HG02981 (cell line): ENCODE results near the gene SPINT2.
"Not testable (repeated sequence)": the region's sequence is repeated elsewhere in the genome, so short reads cannot be mapped to it uniquely, and the experiment has no call there.

Source experiments
- ATAC-seq: cut with Tn5 transposase; IDR thresholded peaks from one replicate; pipeline ENCODE4 v1.9.1; 2021; ENCODE audit warnings: mild to moderate bottlenecking, moderate library complexity; ENCODE audit not compliant: unreplicated experiment

SPINT2 gene, protein sequence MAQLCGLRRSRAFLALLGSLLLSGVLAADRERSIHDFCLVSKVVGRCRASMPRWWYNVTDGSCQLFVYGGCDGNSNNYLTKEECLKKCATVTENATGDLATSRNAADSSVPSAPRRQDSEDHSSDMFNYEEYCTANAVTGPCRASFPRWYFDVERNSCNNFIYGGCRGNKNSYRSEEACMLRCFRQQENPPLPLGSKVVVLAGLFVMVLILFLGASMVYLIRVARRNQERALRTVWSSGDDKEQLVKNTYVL

DNA sequence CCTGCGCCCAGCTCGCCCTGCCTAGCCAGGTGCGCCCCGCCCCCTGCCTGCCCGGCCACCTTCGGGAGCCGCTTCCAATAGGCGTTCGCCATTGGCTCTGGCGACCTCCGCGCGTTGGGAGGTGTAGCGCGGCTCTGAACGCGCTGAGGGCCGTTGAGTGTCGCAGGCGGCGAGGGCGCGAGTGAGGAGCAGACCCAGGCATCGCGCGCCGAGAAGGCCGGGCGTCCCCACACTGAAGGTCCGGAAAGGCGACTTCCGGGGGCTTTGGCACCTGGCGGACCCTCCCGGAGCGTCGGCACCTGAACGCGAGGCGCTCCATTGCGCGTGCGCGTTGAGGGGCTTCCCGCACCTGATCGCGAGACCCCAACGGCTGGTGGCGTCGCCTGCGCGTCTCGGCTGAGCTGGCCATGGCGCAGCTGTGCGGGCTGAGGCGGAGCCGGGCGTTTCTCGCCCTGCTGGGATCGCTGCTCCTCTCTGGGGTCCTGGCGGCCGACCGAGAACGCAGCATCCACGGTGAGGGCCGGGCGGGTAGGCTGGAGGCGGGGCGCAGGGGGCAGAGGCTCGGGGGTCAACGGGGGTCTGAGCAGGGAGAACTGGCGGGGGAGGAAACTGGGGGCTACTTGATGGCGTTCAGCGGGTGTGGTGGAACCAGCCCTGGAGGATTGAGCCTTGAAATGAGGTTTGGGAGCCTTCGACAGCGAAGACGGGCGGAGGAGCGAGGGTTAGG lies at the start of gene SPINT2:
SPINT2 (plus strand) TSS at position 88 of the 727 bp plus-strand sequence; CDS start at position 408, 320 bp downstream.
- ATAC-seq: no peak

DNA sequence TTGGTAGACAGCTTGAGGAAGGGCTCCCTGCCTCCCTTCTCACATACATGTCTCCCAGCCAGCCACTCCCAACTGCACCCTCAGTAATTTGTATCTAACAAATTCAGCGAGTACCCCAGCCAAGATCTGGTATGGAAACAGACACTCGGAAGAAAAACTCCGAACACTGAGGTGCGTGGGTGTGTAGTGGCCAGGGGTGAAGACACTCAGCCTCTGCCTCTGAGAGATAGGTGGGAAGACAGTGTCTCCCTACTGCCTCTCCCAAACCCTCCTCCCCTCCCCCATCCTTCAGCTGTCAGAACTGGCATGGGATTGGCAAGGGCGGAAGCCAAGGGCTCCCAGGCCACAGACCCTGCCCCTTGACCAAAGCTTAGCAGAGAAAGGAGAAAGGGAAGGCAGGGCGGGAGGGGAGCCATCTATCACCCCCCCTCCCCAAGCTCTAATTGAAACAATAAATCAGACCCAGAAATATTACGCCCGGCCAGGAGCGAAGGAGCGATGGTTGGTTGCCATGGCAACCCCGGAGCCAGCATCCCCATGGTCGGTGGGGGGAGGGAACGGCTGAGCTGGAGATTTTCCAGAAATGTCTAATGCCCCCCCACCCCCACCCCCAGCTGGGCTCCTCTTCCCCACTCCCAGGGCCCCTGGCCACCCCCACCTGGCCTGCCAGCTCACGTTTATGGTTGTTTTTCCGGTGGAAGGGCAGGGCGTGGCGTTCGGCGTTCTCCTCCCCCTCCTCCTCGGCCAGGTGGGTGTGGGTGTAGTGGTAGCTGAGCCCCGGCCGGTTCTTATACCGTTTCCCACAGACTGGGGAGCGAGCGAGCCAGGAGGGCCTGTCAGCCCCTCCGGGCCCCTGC lies 47.4 kb upstream of the SPINT2 start:
- no peak for ATAC-seq

GRCh38 chr19:38218204-38218603 lies 46.2 kb upstream of the SPINT2 start:
- ATAC-seq: no peak

- no peak for ATAC-seq
These were observed 45.2 kb upstream of the SPINT2 start for GRCh38 chr19:38219221-38219620.

- ATAC-seq: no peak
These were observed 43.0 kb upstream of the SPINT2 start for GRCh38 chr19:38221421-38221820.

DNA sequence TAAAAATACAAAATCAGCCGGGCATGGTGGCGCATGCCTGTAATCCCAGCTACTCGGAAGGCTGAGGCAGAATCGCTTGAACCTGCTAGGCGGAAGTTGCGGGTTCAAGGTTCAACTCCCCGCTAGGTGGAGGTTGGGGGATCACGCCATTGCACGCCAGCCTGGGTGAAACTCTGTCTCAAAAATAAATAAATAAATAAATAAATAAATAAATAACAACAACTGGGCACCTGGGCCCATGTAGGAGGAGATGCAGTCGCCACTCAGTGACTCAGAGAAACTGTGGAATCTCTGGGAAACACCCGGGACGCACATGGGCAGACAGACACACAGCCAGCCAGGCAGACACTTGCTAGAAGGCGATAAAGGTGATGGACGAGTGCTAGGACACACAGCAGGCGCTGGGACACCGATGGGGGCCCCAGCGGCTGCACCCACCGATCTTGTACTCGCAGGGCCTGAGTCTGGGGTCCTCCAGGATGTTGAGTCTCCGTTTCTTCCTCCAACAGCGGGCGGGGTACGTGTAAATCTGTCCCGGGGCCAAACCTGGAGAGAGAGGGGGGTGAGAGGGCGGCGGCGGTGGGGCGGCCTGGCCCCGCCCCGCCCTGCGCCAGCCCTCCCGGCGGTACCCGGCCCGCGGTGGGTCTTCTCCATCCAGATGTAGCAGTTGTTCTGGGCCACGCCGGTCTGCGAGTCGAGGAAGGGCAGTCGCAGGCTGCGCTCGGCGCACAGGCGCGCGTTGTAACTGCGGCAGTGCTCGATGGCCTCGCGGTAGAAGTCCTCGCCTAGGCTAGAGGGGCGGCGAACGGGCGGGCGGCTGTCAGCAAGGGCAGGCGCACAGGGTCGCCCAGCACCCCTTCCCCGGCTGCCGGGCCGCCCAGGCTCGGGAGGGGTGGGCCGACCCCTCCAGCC lies 42.2 kb upstream of the SPINT2 start:
- ATAC-seq: no peak

DNA sequence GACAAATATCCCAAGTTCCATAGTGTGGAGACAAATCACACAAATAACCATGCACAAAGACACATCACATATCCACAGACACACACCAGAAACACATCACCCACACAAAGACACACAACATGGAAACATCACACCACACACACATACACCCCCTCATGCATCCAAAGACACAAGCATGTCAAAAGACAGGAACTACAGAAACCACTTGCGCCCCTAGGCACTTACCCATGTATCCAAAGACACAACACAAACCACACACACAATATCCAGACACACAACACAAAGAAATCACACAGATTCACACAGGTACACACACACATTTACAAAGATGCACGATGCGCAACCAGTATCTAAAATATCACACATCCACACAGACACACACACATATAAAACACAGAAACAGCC lies 41.3 kb upstream of the SPINT2 start:
- ATAC-seq: no peak

DNA sequence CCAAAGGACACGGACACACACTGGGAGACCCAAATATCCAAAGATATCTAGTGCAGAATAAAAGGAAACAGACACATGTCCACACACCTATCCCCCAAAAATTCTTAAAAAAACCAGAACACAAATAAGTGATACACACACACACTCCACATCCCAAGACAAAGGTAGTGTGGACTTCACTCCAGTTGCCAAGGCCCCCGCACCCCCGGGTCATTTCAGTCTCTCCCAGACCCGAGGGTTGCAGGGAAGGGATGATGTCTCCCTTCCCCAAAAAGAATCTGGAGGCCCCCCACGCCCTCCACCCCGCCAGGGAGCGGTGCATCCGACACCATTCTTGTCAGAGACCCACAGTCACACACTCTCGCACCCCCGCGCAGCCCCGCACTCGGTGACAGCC lies 40.8 kb upstream of the SPINT2 start:
- no peak for ATAC-seq

DNA sequence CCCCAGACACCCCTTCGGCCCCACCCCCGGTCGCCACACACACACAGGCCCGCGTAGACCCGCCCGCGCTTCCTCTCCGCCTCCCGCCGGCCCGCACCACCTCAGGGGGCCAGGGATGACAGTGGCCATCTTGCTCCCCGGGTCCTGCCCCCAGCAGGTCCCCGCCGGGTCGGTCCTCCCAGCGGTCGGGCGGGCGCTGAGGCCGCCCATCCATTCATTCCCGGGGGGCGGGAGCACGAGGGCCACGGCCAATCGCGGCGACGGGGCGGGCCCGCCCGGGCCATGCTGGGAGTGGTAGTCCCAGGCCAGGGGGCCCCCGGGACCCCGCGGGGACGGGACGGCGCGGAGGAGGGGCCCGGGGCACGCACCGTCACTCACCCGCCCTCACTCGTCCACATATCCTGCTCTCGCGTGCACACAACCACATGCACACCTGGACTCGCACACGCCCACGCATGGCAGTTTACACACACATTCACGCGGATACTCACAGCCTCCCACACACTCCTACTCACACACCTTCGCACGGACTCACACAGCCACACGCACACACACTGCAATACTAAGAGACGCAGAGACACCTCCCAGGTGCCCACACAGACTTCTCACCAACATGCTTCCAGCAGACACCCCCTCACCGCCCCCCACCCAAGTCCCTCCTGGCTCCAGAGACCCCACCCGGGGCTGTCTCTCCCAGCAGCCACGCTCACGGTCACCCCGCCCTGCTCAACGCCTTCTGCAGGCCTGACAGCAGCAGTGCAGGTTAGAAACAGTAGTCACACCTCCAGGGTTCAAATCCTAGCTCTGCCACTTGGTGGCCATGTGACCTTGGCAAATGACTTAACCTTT lies 40.1 kb upstream of the SPINT2 start, which contains the start of gene DPF1:
DPF1 (minus strand) TSS at position 209 of the 849 bp plus-strand sequence; CDS start at position 129, 80 bp downstream.
- peak; percentile 78 for ATAC-seq

DNA sequence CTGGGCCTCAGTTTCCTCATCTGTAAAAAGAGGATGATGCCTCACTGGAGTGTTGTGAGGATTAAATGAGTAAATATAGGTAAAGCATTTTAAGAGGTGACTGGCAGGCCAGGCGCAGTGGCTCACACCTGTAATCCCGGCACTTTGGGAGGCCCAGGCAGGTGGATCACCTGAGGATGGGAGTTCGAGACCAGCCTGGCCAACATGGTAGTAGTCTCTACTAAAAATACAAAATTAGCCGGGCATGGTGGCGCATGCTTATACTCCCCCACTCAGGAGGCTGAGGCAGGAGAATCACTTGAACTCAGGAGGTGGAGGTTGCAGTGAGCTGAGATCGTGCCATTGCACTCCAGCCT lies 39.5 kb upstream of the SPINT2 start:
- ATAC-seq: not testable (repeated sequence)

- ATAC-seq: no peak
These were observed 36.9 kb upstream of the SPINT2 start for GRCh38 chr19:38227287-38228004.

DNA sequence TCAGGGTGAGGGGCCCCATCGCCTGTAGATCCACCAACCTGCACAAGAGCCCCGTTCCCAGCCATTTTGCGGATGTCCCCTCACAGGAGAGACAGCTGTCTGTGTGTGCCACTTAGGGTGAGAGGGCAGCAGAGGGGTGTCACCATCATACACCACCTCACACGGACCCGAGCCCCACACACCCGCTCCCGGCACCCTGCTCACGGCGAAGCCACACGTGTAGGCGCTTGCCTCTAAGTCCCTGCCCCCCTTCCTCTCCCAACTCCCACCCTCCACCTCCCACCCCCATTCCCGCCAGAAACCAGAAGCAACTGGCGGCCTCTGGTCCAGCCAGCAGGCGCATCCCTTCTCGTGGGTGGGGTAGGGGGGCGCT lies 36.4 kb upstream of the SPINT2 start:
- no peak for ATAC-seq

DNA sequence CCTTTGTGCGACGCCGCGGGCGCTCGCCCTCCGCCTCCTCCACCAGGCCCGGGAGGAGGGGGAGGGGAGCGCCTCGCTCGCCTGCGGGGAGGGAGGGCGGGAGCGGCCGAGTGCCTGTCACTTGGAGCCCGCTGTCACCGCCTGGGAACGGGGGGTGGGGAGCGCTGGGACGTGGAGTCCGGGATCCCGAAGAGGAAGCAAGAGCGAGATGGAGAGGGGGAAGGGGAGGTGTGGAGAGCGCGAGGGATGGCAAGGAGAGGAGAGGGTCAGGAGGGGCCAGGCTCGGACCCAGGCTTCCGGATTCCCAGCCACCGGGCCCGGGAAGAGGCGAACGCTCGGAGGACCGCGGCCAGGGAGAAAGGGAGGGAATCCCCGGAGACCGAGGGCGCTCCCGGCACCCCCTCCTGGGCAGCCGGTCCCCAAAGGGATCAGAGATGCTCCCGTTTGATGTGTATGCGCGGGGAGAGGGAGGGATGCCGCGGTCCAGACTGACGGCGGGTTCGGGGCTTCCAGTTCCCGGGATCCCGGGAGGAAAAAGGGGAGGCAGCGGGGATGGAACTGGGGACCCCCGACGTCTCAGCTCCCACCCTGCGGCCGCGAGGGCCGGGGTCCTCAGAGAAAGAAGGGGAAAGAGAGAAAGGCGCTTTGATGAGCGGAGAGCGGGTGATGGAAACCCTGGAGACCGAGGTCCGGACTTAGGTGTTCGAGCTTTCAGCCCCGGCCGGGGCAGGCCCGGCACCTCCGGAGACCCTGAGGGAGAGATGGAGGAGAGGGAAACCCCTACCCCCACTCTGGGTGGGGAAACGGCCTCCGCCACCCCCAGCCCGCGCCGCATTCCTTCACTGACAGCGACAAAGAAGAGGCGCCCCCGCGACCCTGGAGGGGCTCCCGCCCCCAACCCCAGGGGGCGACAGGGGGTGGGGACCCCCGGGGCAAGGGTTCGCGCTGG lies 35.6 kb upstream of the SPINT2 start:
- no peak for ATAC-seq

- peak; percentile 82 for ATAC-seq
These were observed 34.7 kb upstream of the SPINT2 start for GRCh38 chr19:38229585-38230073.

- ATAC-seq: not testable (repeated sequence)
These were observed 33.8 kb upstream of the SPINT2 start for GRCh38 chr19:38230506-38231133.

DNA sequence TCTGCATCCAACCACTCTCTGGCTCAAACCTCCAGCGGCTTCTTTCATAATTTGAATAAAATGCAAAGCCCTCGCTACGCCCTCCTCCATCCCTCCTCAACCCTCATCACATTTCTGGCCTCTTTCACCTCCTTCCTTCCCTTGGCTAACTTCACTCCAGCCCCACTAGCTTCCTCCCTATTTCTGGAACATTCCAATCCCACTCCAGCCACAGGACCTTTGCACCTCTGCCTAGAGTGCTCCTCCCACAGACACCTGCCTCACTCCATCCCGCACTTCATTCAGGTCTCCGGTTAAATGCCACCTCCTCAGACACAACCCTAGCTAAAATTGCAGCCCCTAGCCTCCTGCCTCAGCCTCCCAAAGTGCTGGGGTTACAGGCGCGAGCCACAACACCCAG lies 32.5 kb upstream of the SPINT2 start:
- no peak for ATAC-seq

DNA sequence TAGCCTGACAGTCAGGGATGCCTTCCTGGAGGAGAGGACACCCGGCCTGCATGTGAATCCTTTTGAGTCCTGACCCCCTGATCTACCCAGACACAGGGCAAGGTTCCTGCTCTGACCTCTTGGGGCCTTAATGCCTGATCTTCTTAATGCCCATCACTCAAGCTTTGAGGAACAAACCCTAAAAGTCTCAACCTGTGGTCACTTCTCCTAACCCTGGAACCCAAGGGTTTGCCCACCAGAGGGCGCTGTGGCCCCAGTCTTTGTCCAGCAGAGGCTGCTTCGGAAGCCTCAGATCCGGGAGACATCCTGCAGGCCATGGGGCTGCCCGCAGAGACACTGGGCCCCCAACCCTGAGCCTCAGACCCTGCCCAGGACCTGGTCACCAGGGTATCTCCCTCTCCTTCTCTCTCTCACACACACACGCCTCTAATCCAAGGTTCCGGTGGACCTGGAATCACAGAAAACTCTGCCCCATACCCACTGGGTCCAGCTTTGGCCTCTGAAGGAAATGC lies 30.6 kb upstream of the SPINT2 start:
- no peak for ATAC-seq
